Loucy (cell line): Measurements from ENCODE around the gene GTF2A1.

Experiments
- EZH2phosphoT487 ChIP-seq: fragments of 200-600 bp; IDR thresholded peaks from 2 replicates; pipeline ENCODE4 v1.6.1; 2018; ENCODE audit warnings: antibody characterized with exemption, mild to moderate bottlenecking, moderate library complexity, borderline replicate concordance
- TF ChIP-seq, protein P1 (sequence below): fragments of 200-600 bp; sonication (generic); conservative IDR thresholded peaks from 2 replicates; pipeline ENCODE4 v1.5.1; 2014; ENCODE audit warnings: mild to moderate bottlenecking, antibody characterized with exemption, low read length

DNA sequence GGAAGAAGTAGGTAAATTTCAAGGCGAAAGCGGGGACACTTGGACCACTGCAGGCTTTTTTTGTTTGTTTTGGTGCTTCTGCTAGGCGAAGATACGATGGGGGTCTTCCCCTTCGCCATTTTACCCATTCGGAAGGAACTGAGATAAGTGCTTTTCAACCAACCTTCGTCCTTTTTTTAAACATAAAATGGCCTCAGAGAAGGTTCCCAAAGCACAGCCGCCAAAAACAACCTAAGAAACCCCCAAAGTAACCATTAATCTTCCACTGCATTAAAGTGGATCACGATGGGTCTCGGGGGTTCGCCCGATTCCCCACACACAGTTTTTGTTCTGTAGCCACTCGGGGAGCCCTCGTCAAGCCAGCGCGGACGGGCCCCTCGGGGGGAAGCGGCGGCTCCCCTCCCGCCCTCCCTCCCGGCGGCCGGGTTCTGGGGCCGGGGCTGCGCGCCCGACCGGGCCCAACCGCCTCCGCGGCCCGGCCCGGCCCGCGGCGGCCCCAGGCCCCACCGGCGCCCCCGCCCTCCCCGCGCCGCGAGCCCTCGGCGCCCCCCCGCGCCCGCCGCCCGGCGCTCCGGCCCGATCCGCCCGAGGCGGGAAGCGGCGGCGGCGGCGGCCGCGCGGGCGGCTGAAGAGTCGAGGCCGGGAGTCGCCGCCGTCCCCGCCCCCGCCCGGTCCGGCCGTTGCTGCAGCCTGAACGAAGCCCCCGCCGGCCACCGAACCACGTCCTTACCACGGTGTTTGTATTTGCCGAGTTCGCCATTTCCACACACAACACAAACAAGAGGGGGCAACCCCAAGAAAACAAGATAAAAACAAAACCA lies 790 bp downstream of the GTF2A1 start:
- TF ChIP-seq, protein P1, sequence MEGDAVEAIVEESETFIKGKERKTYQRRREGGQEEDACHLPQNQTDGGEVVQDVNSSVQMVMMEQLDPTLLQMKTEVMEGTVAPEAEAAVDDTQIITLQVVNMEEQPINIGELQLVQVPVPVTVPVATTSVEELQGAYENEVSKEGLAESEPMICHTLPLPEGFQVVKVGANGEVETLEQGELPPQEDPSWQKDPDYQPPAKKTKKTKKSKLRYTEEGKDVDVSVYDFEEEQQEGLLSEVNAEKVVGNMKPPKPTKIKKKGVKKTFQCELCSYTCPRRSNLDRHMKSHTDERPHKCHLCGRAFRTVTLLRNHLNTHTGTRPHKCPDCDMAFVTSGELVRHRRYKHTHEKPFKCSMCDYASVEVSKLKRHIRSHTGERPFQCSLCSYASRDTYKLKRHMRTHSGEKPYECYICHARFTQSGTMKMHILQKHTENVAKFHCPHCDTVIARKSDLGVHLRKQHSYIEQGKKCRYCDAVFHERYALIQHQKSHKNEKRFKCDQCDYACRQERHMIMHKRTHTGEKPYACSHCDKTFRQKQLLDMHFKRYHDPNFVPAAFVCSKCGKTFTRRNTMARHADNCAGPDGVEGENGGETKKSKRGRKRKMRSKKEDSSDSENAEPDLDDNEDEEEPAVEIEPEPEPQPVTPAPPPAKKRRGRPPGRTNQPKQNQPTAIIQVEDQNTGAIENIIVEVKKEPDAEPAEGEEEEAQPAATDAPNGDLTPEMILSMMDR = no peak
- TF ChIP-seq EZH2phosphoT487 = no peak
